H9 (cell line): ENCODE data around the gene SV2C. TPM values are rescaled to one million over a fixed set of nuclear protein-coding genes. Genes with fewer than 3 reads are reported as not detected.

Experiments
- DNase-seq: peaks from one replicate; pipeline ENCODE4 v3.0.0-alpha.2; 2017
- H2AFZ ChIP-seq: one replicate; pipeline ENCODE4 v1.6.1; 2013; ENCODE audit warnings: mild to moderate bottlenecking, low read length, control low read depth, moderate library complexity
- H2AK5ac ChIP-seq: 2 replicates; pipeline ENCODE4 v1.6.1; 2013; ENCODE audit warnings: low read length, control low read depth, mixed read lengths; ENCODE audit not compliant: insufficient read length
- H2BK120ac ChIP-seq: one replicate; pipeline ENCODE4 v1.6.1; 2013; ENCODE audit warnings: low read depth, mild to moderate bottlenecking, low read length, control low read depth, inconsistent platforms; ENCODE audit not compliant: poor library complexity, severe bottlenecking
- H2BK12ac ChIP-seq: 2 replicates; pipeline ENCODE4 v1.6.1; 2013; ENCODE audit warnings: low read length, control low read depth, mixed read lengths, low read depth; ENCODE audit not compliant: insufficient read length
- H2BK15ac ChIP-seq: 2 replicates; pipeline ENCODE4 v1.6.1; 2013; ENCODE audit warnings: low read depth, low read length, control low read depth
- H2BK20ac ChIP-seq: one replicate; pipeline ENCODE4 v1.6.1; 2013; ENCODE audit warnings: low read depth, mild to moderate bottlenecking, low read length, control low read depth, inconsistent platforms; ENCODE audit not compliant: poor library complexity, severe bottlenecking
- H2BK5ac ChIP-seq: 2 replicates; pipeline ENCODE4 v1.6.1; 2013; ENCODE audit warnings: low read length, control low read depth, mixed read lengths; ENCODE audit not compliant: insufficient read length
- H3K14ac ChIP-seq: 2 replicates; pipeline ENCODE4 v1.6.1; 2013; ENCODE audit warnings: low read length, control low read depth; ENCODE audit not compliant: insufficient read depth
- H3K18ac ChIP-seq: 2 replicates; pipeline ENCODE4 v1.6.1; 2013; ENCODE audit warnings: low read depth, mild to moderate bottlenecking, mixed read lengths, low read length, control low read depth; ENCODE audit not compliant: insufficient read length
- H3K23ac ChIP-seq: 2 replicates; pipeline ENCODE4 v1.6.1; 2013; ENCODE audit warnings: low read length, control low read depth, mixed read lengths, low read depth; ENCODE audit not compliant: insufficient read length
- H3K23me2 ChIP-seq: 2 replicates; pipeline ENCODE4 v1.6.1; 2013; ENCODE audit warnings: low read depth, mild to moderate bottlenecking, mixed read lengths, low read length, control low read depth; ENCODE audit not compliant: insufficient read length, poor library complexity, severe bottlenecking
- H3K27ac ChIP-seq: 2 replicates; pipeline ENCODE4 v1.5.1; 2013; ENCODE audit warnings: low read length, control low read depth, mixed read lengths, low read depth; ENCODE audit not compliant: insufficient read length
- H3K27me3 ChIP-seq: 2 replicates; pipeline ENCODE4 v1.6.1; 2013; ENCODE audit warnings: low read length, control low read depth, inconsistent platforms; ENCODE audit not compliant: insufficient read depth
- H3K4ac ChIP-seq: 2 replicates; pipeline ENCODE4 v1.6.1; 2013; ENCODE audit warnings: low read depth, mild to moderate bottlenecking, control low read depth, inconsistent platforms, low read length, moderate library complexity
- H3K4me1 ChIP-seq: 2 replicates; pipeline ENCODE4 v1.6.1; 2013; ENCODE audit warnings: low read length, control low read depth, inconsistent platforms; ENCODE audit not compliant: insufficient read depth
- H3K4me2 ChIP-seq: 2 replicates; pipeline ENCODE4 v1.6.1; 2013; ENCODE audit warnings: low read length, control low read depth, mixed read lengths; ENCODE audit not compliant: insufficient read length, insufficient read depth
- H3K56ac ChIP-seq: 2 replicates; pipeline ENCODE4 v1.6.1; 2013; ENCODE audit warnings: low read depth, mild to moderate bottlenecking, mixed read lengths, low read length, control low read depth; ENCODE audit not compliant: insufficient read length
- H3K79me1 ChIP-seq: 2 replicates; pipeline ENCODE4 v1.6.1; 2013; ENCODE audit warnings: low read depth, mild to moderate bottlenecking, moderate library complexity, low read length, control low read depth, inconsistent platforms; ENCODE audit not compliant: insufficient read depth, poor library complexity, severe bottlenecking
- H3K79me2 ChIP-seq: 2 replicates; pipeline ENCODE4 v1.6.1; 2013; ENCODE audit warnings: low read length, control low read depth, inconsistent platforms; ENCODE audit not compliant: insufficient read depth
- H3K9ac ChIP-seq: 2 replicates; pipeline ENCODE4 v1.6.1; 2013; ENCODE audit warnings: low read length, control low read depth, mixed read lengths; ENCODE audit not compliant: insufficient read length; ENCODE audit errors: extremely low read depth
- H3K9me3 ChIP-seq: one replicate; pipeline ENCODE4 v1.6.1; 2013; ENCODE audit warnings: low read depth, low read length, inconsistent platforms; ENCODE audit not compliant: control insufficient read depth
- H3T11ph ChIP-seq: one replicate; pipeline ENCODE4 v1.6.1; 2013; ENCODE audit warnings: mild to moderate bottlenecking, low read length, control low read depth, inconsistent platforms
- H4K20me1 ChIP-seq: one replicate; pipeline ENCODE4 v1.6.1; 2013; ENCODE audit not compliant: control insufficient read depth, insufficient read length, insufficient read depth
- H4K5ac ChIP-seq: 2 replicates; pipeline ENCODE4 v1.6.1; 2013; ENCODE audit warnings: low read depth, mild to moderate bottlenecking, mixed read lengths, low read length, control low read depth; ENCODE audit not compliant: insufficient read length
- H4K8ac ChIP-seq: replicated peaks from 2 replicates; pipeline ENCODE4 v1.6.1; 2013; ENCODE audit warnings: low read length, control low read depth, mixed read lengths, low read depth; ENCODE audit not compliant: insufficient read length
- H4K91ac ChIP-seq: 2 replicates; pipeline ENCODE4 v1.6.1; 2013; ENCODE audit warnings: low read depth, mild to moderate bottlenecking, moderate library complexity, mixed read lengths, low read length, control low read depth; ENCODE audit not compliant: insufficient read length
- H3K27ac Mint-ChIP-seq, 3 experiments: 2 replicates in 2 of 3; 3 replicates in 1 of 3; pipeline ENCODE4 v1.8.0; 2020 to 2021; ENCODE audit warnings: mixed read lengths in 3 of 3, mild to moderate bottlenecking in 1 of 3, moderate library complexity in 1 of 3
- H3K27me3 Mint-ChIP-seq: 2 replicates; pipeline ENCODE4 v1.8.0; 2021; ENCODE audit warnings: low read depth, mild to moderate bottlenecking, moderate library complexity, mixed read lengths
- H3K36me3 Mint-ChIP-seq, 3 experiments: 2 replicates in 2 of 3; 3 replicates in 1 of 3; pipeline ENCODE4 v1.8.0; 2020 to 2021; ENCODE audit warnings: low read depth in 3 of 3, mixed read lengths in 3 of 3; ENCODE audit not compliant: insufficient read depth in 1 of 3
- H3K4me1 Mint-ChIP-seq, 2 experiments: 2 replicates each; pipeline ENCODE4 v1.8.0; 2020; ENCODE audit warnings: mixed read lengths in 2 of 2
- H3K4me3 Mint-ChIP-seq, 2 experiments: 2 replicates in 1 of 2; 3 replicates in 1 of 2; pipeline ENCODE4 v1.8.0; 2020 to 2021; ENCODE audit warnings: mild to moderate bottlenecking in 2 of 2, mixed read lengths in 2 of 2, moderate library complexity in 1 of 2
- H3K9me3 Mint-ChIP-seq, 2 experiments: 2 replicates in 1 of 2; 3 replicates in 1 of 2; pipeline ENCODE4 v1.8.0; 2020; ENCODE audit warnings: mild to moderate bottlenecking in 2 of 2, mixed read lengths in 2 of 2, moderate library complexity in 1 of 2
- CTCF ChIP-seq: fragments of 200-600 bp; sonication (generic); conservative IDR thresholded peaks from 3 replicates; pipeline ENCODE4 v1.8.0; 2021; ENCODE audit warnings: antibody characterized with exemption, mild to moderate bottlenecking
- total RNA-seq: library from RNA; stranded (reverse); gene quantifications from 2 replicates; pipeline ENCODE4 v1.2.1, GENCODE V29; 2021

SV2C gene
- total RNA-seq, 1 experiment from 2014 or later: 0.09 TPM

- no peak overlapping the region for H2BK120ac ChIP-seq
- H4K5ac ChIP-seq: no peak overlapping the region
- H2BK15ac ChIP-seq: no peak overlapping the region
- no peak overlapping the region for H3K27ac ChIP-seq
- H2AK5ac ChIP-seq: no peak overlapping the region
- no peak overlapping the region for H3K9ac ChIP-seq
- H2AFZ ChIP-seq: no peak overlapping the region
- H3K9me3 ChIP-seq: no peaks in the 10 kb centered on the region
- Mint-ChIP-seq H3K9me3 (no peaks in the 10 kb centered on the region), H3K27me3 (no peaks in the 10 kb centered on the region; the same call in 1 of the 2 replicates), H3K4me3 (no peak overlapping the region), H3K27ac (no peak overlapping the region), H3K4me1 (0 out of 4 replicates have a peak, but pooled peaks cover 0 to 5% of the 10 kb centered on the region in 2 experiments), H3K36me3 (no peaks in the 10 kb centered on the region)
- no peaks in the 10 kb centered on the region for H3K23me2 ChIP-seq
- H3K14ac ChIP-seq: no peak overlapping the region
- H3T11ph ChIP-seq: no peak overlapping the region
- H4K8ac ChIP-seq: no peak overlapping the region
- no peak overlapping the region for H3K18ac ChIP-seq
- no peak overlapping the region for H3K56ac ChIP-seq
- H2BK12ac ChIP-seq: no peak overlapping the region
- H2BK20ac ChIP-seq: no peak overlapping the region
- H3K79me1 ChIP-seq: no peaks in the 10 kb centered on the region
- no peak overlapping the region for H3K4me2 ChIP-seq
- no peak overlapping the region for H4K91ac ChIP-seq
- H3K4ac ChIP-seq: no peak overlapping the region
- TF ChIP-seq CTCF: no peak
- H3K4me1 ChIP-seq: no peaks in the 10 kb centered on the region
- H2BK5ac ChIP-seq: no peak overlapping the region
- H3K27me3 ChIP-seq: no peaks in the 10 kb centered on the region
- no peaks in the 10 kb centered on the region for H4K20me1 ChIP-seq
- H3K23ac ChIP-seq: no peak overlapping the region
- DNase-seq: no peak
- H3K79me2 ChIP-seq: no peaks in the 10 kb centered on the region; the same call in 1 of the 2 replicates
These were observed 194.6 kb downstream of the SV2C start for GRCh38 chr5:76277736-76278135.
